ENCODE data around the gene MEX3D.
"Not testable (repeated sequence)": the region's sequence is repeated elsewhere in the genome, so short reads cannot be mapped to it uniquely, and the experiment has no call there.

Gene MEX3D

DNA sequence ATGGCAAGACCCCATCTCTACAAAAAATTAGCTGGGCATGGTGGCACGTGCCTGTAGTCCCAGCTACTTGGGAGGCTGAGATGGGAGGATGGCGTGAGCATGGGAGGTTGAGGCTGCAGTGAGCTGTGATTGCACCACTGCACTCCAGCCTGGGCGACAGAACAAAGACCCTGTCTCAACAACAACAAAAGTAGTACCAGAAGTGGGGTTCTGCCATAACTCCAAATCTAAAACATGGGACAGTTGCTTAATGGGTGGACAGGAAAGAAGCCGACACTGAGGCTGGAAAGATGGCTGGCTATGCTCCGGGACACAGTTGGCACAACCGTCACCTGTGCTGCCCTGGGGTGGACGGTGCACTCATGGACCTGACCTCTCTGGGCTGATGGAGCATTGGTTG is 32.4 kb downstream of the MEX3D start:
- not testable (repeated sequence) for DNase-seq (ENCODE audit: low read depth)

GRCh38 chr19:1534972-1535371 is 33.2 kb downstream of the MEX3D start:
- no peak for DNase-seq (ENCODE audit: low read depth)

GRCh38 chr19:1533510-1534150 is 34.5 kb downstream of the MEX3D start:
- no peak for DNase-seq (ENCODE audit: low read depth)

GRCh38 chr19:1532003-1532402 is 36.1 kb downstream of the MEX3D start:
- DNase-seq (ENCODE audit: low read depth) = no peak

GRCh38 chr19:1531587-1531986 is 36.5 kb downstream of the MEX3D start:
- no peak for DNase-seq (ENCODE audit: low read depth)

GRCh38 chr19:1530856-1531255 is 37.3 kb downstream of the MEX3D start:
- DNase-seq (ENCODE audit: low read depth) = not testable (repeated sequence)

DNA sequence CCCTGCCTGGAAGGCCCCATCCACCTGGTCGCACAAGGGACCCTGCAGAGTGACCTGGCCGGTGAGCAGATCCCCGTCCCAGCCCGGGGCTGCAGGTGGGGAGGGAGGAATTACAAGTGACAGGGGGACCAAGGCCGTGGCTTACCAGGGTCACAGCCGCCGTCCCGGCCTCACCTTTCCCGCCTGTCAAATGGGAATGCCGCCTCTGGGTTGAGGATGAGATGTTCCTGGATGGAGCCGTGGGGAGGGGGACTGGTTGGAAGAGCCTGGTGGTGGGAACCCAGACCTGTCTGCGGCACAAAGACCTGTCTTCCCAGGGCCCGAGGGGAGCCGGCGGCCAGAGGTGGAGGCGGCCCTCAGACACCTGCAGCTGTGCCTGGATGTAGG is 38.7 kb downstream of the MEX3D start:
- DNase-seq (ENCODE audit: low read depth) = no peak

DNA sequence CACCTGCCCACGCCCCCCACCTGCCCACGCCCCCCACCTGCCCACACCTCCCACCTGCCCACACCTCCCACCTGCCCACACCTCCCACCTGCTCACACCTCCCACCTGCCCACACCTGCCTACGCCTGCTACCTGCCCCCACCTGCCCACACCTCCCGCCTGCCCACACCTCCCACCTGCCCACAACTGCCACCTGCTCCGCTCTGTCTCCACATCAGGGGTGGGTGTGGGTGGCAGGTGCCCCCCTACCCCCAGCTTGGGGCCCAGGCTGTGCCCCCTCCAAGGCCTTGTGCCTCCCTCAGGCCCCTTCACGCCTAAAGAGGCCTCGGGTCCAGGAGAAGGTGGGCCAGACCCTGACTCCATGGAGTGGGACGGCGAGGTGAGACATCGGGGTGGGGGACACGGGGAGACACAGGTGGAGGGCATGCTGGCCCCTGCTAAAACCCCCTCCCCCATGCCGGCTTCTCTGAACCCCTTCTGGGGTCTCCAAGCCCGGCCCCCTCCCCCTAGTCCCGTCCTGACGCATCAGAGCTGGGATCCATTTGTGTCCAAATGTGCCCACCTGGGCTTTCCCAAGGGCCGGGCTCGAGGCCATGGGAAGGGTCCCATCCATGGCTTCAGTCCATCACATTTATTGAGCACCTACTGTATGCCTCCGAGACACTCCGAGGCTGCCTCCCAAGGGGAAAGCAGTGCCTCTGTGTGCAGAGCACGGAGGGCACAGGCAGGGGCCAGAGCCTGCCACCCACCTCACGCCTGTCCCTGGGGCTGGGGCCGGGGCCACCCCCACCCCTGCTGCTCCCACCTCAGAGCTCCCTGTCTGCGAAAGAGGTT is 39.3 kb downstream of the MEX3D start:
- DNase-seq (ENCODE audit: low read depth) = no peak

DNA sequence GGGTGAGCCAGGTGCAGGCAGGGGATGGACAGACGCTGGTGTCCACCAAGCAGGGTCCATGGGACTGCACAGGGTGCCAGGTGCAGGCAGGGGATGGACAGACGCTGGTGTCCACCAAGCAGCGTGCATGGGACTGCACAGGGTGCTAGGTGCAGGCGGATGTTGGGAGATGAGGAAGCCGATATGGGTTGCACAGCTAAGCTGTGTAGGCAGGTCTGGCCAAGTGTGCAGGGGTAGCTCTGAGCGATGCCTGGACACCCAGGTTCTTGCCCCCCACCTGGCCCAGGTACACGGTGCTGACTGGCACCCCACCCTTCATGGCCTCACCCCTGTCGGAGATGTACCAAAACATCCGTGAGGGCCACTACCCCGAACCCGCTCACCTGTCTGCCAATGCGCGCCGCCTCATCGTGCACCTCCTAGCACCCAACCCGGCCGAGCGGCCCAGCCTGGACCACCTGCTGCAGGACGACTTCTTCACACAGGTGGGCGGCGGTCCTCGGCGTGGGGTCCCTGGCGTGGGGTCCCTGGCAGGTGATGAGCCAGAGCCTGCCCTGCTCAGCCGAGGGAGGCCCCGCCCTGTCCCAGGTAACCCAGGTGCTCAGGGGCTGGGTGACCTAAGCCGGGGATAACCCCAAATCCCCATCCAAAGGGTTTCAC is 40.3 kb downstream of the MEX3D start:
- DNase-seq (ENCODE audit: low read depth) = no peak

DNA sequence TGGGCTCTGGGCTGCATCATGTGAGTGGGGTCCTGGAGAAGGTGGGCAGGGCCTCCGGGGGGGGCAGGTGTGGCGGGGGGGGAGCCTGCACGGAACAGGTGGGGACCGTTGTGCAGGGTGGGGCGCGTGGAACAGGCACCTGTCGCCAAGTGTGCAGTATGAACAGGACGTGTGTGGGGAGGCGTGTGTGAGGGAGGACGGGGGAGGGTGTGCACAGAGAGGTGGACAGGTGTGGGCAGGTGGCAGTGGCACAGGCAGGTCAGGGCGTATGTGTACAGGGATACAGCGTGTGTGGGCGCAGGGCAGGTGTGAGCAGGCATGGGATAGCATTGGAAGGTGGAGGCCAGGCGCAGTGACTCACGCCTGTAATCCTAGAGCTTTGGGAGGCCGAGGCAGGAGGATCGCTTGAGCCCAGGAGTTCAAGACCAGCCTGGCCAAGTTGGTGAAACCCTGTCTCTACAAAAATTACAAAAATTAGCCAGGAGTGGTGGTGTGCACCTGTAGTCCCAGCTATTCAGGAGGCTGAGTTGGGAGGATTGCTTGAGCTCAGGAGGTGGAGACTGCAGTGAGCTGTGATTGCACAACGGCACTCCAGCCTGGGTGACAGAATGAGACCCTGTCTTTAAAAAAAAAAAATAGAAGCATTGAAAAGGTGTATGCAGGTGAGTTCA is 41.0 kb downstream of the MEX3D start:
- DNase-seq (ENCODE audit: low read depth) = no peak

DNA sequence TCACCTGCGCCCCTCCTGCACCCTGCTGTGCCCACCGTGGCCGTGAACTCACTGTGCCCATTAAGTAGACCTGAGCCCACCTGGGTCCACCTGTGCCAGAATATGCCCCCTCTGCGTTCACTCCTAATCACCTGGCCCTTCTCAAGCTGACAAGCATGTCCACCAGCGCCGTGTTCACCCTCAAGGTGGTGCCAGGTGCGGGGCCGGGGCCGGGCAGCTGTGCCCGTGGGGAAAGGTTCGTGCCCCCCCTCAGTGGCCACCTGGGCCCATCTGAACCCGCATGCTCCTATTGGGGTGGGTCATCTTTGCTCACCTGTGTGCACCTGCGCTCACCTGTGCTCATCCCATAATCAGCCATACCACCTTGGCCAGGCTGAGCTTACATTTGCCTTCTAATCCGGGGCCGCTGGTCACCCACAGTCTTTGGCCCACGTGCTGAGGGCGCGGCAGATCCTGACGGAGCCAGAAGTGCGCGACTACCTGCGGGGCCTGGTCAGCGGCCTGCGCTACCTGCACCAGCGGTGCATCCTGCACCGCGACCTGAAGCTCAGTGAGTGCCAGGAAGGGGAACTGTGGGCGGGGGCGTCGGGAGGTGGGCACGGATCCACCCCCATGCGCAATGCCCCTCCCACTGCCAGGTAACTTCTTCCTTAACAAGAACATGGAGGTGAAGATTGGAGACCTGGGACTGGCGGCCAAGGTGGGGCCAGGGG is 41.9 kb downstream of the MEX3D start:
- no peak for DNase-seq (ENCODE audit: low read depth)

DNA sequence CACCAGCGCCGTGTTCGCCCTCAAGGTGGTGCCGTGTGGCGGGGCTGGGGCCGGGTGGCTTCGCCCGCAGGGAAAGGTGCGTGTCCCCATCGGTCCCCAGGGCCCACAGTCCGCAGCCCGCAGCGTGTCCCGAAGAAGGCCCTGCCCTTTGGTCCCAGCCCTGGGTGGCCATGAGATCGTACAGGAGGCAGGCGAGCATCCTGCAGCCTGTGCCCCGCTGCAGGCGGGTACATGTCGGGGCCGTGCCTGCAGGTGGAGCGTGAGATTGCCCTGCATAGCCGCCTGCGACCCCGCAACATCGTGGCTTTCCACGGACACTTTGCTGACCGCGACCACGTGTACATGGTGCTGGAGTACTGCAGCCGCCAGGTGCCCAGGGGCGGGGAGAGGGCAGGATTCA is 42.8 kb downstream of the MEX3D start:
- DNase-seq (ENCODE audit: low read depth) = no peak

GRCh38 chr19:1524972-1525325 is 43.2 kb downstream of the MEX3D start:
- no peak for DNase-seq (ENCODE audit: low read depth)

DNA sequence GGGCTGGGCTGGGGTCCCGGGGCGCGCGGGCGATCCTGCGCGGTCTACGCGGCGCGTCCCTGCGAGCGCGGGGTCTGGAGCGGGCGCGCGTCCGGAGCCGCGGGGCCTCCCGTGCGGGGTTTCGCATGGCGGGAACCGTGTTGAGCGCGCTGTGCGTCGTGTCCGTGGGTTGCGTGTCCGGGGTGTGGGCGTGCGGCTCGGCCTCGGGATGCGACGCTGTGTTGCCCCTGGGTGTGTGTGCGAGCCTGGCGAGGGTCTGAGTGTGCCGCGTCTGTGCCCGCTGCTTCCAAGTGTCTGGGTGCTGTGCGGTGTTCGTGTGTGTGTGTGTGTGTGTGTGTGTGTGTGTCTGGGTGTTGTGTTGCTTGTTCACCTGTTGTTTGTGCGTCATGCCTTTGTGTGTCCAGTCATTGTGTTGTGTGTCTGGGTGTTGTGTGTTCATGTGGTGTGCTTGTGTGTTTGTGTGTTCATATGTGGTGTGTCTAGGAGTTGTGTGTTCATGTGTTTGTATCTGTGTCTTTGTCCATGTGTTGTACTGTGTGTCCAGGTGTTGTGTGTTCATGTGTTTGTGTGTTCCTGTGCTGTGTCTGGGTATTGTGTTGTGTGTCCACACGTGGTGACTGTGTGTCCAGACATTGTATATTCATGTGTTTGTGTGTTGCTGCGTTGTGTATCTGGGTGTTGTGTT is 43.7 kb downstream of the MEX3D start:
- no peak for DNase-seq (ENCODE audit: low read depth)

GRCh38 chr19:1523412-1524286 is 44.5 kb downstream of the MEX3D start, which contains the start of gene PLK5:
Gene PLK5, plus strand, starts transcription at chr19:1524077. Its CDS starts 2,920 bp downstream, at chr19:1526997.
- no peak for DNase-seq (ENCODE audit: low read depth)

GRCh38 chr19:1522838-1523237 is 45.3 kb downstream of the MEX3D start:
- no peak for DNase-seq (ENCODE audit: low read depth)

DNA sequence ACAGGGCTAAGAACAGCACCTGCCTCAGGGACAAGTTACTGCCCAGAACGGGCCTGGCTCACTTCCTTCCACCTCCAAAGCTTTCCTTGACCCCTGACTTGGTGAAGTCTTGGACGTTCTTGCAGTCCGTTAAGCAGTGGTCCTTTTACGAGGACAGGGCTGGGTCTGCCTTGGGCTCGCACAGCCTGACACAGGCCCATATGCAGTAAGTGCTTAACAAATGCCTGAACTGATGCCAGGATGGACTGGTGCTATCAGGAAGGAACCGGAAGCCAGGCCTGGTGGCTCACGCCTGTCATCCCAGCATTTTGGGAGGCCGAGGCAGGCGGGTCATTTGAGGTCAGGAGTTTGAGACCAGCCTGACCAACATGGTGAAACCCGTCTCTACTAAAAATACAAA is 46.1 kb downstream of the MEX3D start:
- no peak for DNase-seq (ENCODE audit: low read depth)

- DNase-seq (ENCODE audit: low read depth) = no peak
Measured at GRCh38 chr19:1521636-1522035, 46.5 kb downstream of the MEX3D start.

GRCh38 chr19:1520203-1520780 is 47.8 kb downstream of the MEX3D start:
- DNase-seq (ENCODE audit: low read depth) = no peak

GRCh38 chr19:1519802-1520201 is 48.3 kb downstream of the MEX3D start:
- not testable (repeated sequence) for DNase-seq (ENCODE audit: low read depth)

Measured in amniotic epithelial cell (primary cell).